Erythroblast (primary cell): ENCODE data around the gene PEX1.

Source experiments
- GATA1 ChIP-seq: IDR thresholded peaks from 2 replicates; pipeline ENCODE4 v1.6.1; 2011; ENCODE audit warnings: low read depth, mild to moderate bottlenecking, control low read depth, low read length, moderate library complexity
- POLR2A ChIP-seq: IDR thresholded peaks from 2 replicates; pipeline ENCODE4 v1.6.1; 2011; ENCODE audit warnings: mild to moderate bottlenecking, low read length

DNA sequence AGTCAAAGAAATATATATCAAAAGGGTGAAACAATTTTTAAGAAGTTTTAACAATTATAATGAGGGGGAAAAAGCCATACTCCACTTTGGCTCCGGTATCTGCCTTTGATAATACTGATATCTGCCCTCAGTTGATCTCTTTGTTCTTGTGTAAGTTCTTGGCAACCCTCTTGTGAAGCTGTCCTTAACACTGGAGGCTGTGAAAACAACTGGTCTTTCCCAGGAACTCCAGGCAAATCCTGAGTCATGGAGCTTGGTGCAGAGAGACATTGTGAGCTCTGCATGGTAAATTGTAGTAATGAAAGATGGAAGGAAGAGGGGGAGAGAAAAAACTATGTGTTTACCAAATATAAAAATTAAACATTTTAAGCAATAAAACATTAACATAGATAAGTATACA lies 38.7 kb downstream of the PEX1 start:
- no peak for TF ChIP-seq POLR2A
- no peak for TF ChIP-seq GATA1
